HUES48 (cell line): ENCODE data around the gene NCKAP5.

Experiments
- H3K27ac ChIP-seq: one replicate; pipeline ENCODE4 v1.7.0; 2013; ENCODE audit warnings: low read depth, low read length, inconsistent platforms
- H3K27me3 ChIP-seq: 2 replicates; pipeline ENCODE4 v1.6.1; 2013; ENCODE audit warnings: mild to moderate bottlenecking, low read length; ENCODE audit not compliant: control insufficient read depth, insufficient read depth
- H3K36me3 ChIP-seq: 2 replicates; pipeline ENCODE4 v1.6.1; 2013; ENCODE audit warnings: low read length; ENCODE audit not compliant: control insufficient read depth, insufficient read depth
- H3K4me1 ChIP-seq: 2 replicates; pipeline ENCODE4 v1.6.1; 2013; ENCODE audit warnings: mild to moderate bottlenecking, low read length; ENCODE audit not compliant: control insufficient read depth, insufficient read depth
- H3K4me3 ChIP-seq: 2 replicates; pipeline ENCODE4 v1.5.1; 2013; ENCODE audit warnings: mild to moderate bottlenecking, low read depth, low read length
- H3K9ac ChIP-seq: 2 replicates; pipeline ENCODE4 v1.6.1; 2013; ENCODE audit warnings: mild to moderate bottlenecking, low read depth, low read length, moderate library complexity
- H3K9me3 ChIP-seq: 2 replicates; pipeline ENCODE4 v1.6.1; 2013; ENCODE audit warnings: low read length; ENCODE audit not compliant: control insufficient read depth, insufficient read depth

The NCKAP5 gene

DNA sequence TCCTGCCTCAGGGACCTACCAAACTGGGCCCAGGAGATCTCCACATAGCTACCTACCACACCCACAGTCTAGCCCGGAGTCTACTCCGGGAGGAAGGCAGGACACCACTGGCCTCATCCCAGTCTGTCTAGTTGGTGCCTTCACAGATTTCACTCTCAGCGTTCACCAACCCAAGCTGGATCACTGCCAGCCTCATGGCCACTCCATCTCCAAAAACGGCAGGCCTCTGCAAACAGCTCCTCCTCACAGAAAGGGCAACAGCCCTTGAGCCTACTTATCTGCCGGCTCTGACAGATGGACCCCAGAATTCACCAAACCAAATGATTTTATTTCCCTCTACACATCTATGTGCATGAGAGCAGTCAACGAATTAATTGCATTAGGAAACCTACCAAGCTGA lies 61.3 kb downstream of the NCKAP5 start:
- H3K9ac ChIP-seq = no peak overlapping the region
- H3K4me1 ChIP-seq = no peaks in the 10 kb centered on the region
- no peaks in the 10 kb centered on the region for H3K36me3 ChIP-seq
- H3K27ac ChIP-seq = no peak overlapping the region
- no peak overlapping the region for H3K4me3 ChIP-seq
- no peaks in the 10 kb centered on the region for H3K27me3 ChIP-seq
- no peaks in the 10 kb centered on the region for H3K9me3 ChIP-seq

DNA sequence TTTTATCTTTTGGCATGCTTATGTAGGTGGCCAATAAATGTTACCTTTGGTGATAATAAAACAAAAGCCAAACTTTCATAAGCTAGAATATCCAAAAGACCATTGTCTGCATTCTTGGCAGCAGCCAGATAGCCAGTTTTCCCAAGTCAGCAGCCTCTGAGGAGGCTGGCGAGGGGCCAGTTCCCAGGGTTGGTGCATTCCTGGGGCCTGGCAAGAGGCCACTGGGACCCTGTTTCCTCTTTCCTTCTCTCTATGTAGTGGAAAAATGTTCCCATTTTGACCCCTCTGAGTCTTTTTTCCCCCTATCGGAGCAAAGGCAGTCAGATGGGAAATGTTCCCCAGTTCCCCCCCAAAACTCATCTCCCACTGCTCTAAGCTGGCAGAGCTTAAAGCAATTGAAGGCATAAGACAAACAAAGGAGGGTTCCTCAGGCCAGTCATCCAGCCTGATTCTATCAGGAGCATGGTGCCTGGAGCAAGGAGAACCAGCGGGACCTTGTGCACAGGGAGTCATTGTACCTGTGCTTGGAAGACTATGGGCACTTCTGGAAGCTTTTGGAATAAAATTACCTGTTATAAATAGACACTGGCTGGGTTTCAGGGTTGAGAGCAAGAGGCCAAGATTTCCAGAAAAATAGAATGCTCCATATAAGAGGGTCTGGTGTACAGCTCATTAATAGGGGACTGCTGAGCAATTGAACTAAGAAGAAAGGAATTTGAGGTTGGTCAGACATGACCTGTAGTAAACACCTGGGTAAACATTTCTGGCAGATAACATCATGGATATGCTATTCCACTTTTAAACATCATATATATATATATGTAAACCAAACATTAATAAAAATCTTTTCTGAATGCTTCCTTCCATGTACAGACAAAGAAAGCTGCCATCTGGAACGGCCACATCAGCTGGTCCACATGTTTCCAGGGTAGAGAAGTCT lies 63.4 kb downstream of the NCKAP5 start:
- no peak overlapping the region for H3K9ac ChIP-seq
- no peaks in the 10 kb centered on the region for H3K4me1 ChIP-seq
- H3K27me3 ChIP-seq = no peaks in the 10 kb centered on the region
- H3K36me3 ChIP-seq = no peaks in the 10 kb centered on the region
- no peak overlapping the region for H3K4me3 ChIP-seq
- no peaks in the 10 kb centered on the region for H3K9me3 ChIP-seq
- no peak overlapping the region for H3K27ac ChIP-seq

DNA sequence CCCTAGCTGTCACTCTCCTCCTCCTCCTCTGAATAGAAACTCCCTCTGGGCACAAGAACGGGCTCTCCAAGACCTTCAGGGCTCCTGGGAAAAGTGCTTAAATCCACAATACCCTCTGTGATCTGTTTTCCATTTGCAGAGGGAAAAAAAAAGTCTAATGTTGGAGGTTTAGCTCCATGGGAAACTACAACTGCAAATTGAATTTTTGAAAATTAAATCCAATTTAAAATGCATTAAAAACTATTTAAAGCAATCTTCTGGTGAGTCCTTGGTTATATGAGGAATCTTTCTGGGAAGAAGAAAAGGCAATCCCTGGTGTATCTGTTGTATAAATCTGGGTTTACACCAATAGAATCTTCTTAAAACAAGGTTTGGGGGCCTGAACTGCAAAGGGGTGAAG lies 64.3 kb downstream of the NCKAP5 start:
- Histone ChIP-seq H3K27me3 (no peaks in the 10 kb centered on the region), H3K27ac (no peak overlapping the region), H3K36me3 (no peaks in the 10 kb centered on the region), H3K4me3 (no peak overlapping the region), H3K9me3 (no peaks in the 10 kb centered on the region), H3K4me1 (no peaks in the 10 kb centered on the region), H3K9ac (no peak overlapping the region)

DNA sequence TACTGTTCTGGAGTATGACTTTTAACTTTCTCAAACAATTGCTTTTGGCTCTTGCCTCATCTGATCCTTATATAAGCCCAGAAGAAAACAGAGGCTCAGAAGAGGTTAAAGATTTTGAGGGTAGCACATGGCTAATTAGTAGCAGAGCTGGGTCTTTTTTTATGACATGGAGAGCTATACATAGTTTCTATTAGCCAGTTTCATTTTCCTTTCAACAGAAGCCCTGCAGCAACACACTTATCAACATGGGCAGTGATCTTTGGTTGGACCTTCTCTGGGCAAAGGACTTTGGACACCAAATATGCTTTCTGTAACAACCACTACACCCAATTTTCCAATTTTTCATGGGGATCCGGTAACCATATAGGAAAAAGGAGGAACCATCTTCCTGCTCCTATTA lies 64.9 kb downstream of the NCKAP5 start:
- H3K27ac ChIP-seq = no peak overlapping the region
- no peaks in the 10 kb centered on the region for H3K27me3 ChIP-seq
- H3K4me1 ChIP-seq = no peaks in the 10 kb centered on the region
- H3K9me3 ChIP-seq = no peaks in the 10 kb centered on the region
- H3K36me3 ChIP-seq = no peaks in the 10 kb centered on the region
- H3K4me3 ChIP-seq = no peak overlapping the region
- no peak overlapping the region for H3K9ac ChIP-seq

DNA sequence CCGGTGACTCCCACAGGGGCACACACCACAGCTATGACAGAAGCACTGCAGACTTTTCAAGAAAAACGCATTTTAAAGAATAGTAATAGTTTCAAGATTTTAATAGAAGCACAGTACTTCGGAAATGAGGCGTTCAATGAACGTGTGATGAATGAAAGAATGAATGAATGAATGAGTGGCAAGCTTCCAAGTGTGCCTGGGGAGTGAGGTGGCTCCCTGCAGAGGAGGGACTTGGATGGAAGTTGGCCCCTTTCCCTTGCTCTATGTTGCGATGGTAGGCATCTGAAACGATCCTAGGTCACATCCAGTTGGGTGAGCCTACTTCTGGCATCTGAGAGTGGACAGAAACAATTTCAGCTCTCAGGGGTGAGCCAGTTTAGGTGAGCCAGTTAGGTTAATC lies 65.6 kb downstream of the NCKAP5 start:
- H3K9ac ChIP-seq = no peak overlapping the region
- H3K9me3 ChIP-seq = no peaks in the 10 kb centered on the region
- no peaks in the 10 kb centered on the region for H3K36me3 ChIP-seq
- H3K27ac ChIP-seq = no peak overlapping the region
- no peak overlapping the region for H3K4me3 ChIP-seq
- H3K27me3 ChIP-seq = no peaks in the 10 kb centered on the region
- peaks cover 4% of the 10 kb centered on the region; the same call in 1 of the 2 replicates for H3K4me1 ChIP-seq

DNA sequence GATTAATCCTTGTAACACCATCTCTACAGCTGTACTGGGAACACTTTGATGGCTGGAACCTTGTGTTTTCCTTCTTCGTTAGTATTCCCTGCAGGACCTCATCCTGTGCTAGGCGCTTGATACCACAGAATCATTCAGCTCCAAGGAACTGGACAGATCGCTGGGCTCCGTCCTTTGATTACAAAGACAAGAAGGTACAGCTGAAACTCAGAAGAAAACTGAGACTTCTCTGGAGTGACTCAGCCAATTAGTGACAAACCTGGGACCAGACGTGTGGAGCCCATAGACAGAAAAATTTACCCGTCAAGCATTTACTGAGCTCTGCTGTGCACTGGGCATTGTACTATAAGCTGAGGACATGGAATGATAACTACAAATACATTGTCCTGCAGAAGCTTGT lies 67.3 kb downstream of the NCKAP5 start:
- Histone ChIP-seq H3K27me3 (no peaks in the 10 kb centered on the region), H3K9ac (no peak overlapping the region), H3K36me3 (no peaks in the 10 kb centered on the region), H3K27ac (no peak overlapping the region), H3K9me3 (no peaks in the 10 kb centered on the region), H3K4me3 (no peak overlapping the region), H3K4me1 (peaks cover 14% of the 10 kb centered on the region; the same call in 1 of the 2 replicates)

DNA sequence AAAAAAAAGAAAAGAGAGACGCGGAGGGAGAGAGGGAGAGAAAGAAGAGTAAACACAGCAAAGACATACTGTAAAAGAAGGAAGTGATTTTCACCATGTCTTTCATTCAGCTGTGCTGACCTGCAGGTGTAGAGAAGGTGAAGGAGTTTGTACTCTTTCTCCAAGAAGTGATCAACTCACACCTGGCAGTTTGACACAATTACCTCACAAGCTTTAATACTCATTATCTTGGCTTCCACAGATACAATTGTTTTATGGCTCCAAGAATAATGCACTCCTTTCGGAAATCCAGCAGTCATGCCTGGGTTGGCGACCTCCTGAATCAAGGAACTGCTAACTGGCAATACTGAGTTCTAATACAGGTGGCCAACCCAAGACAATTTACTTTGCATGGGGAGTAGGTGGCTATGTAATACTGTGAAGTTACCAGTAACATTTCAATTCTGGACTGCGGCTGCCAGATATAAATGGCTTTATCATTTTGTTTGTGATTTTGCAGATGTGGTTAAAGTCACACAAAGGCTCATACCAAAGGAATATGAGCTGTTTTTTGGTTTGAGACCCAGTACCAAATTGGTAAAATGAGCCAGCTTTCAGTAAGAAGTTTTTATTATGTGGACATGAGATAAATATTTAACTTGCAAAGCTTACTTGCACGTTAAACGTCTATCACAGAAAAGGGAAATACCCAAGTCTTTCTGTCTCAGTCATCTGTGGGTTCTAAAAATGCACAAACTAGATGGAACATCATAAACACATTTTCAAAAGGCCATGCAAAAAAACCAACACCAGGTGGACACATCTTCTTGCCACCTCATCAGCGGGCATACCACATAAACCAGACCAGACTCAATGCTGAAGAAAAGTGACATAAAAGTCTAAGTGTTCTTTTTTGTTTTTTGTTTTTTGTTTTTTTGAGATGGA lies 69.3 kb downstream of the NCKAP5 start:
- Histone ChIP-seq H3K27ac (no peak overlapping the region), H3K4me3 (no peak overlapping the region), H3K27me3 (no peaks in the 10 kb centered on the region), H3K36me3 (no peaks in the 10 kb centered on the region), H3K9me3 (no peaks in the 10 kb centered on the region), H3K9ac (no peak overlapping the region), H3K4me1 (peaks cover 14% of the 10 kb centered on the region; the same call in 1 of the 2 replicates)

DNA sequence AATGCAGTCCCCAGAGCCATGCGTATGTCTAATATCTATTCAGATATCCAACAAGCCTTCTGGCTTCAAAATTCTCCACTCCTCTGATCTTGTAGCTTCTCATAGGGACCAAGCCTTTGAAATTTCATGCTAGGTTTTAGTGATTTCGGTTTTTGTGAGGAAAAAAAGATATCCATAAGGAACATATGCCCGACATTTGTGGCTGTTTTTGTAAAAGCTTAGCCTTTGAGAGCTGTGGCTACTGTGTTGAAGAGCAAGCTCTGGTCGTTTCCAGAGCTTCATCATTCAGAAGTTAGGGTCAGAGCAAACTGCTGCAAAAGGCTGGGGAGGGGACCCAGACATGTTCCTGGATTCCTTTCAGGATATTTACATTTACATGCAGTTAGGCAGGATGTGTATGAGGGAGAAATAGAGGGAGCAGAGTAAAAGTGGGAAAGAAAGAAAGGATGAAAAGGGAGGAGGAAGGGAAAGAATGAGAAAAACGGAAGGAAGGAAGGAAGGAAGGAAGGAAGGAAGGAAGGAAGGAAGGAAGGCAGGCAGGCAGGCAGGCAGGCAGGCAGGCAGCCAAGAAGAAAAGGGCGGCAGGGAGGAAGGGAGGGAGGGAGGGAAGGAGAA lies 70.2 kb downstream of the NCKAP5 start:
- no peak overlapping the region for H3K9ac ChIP-seq
- H3K4me3 ChIP-seq = no peak overlapping the region
- no peaks in the 10 kb centered on the region for H3K27me3 ChIP-seq
- no peaks in the 10 kb centered on the region for H3K9me3 ChIP-seq
- peak overlapping the region; percentile 31 for H3K27ac ChIP-seq
- H3K36me3 ChIP-seq = no peaks in the 10 kb centered on the region
- H3K4me1 ChIP-seq = peaks cover 14% of the 10 kb centered on the region; the same call in 1 of the 2 replicates

DNA sequence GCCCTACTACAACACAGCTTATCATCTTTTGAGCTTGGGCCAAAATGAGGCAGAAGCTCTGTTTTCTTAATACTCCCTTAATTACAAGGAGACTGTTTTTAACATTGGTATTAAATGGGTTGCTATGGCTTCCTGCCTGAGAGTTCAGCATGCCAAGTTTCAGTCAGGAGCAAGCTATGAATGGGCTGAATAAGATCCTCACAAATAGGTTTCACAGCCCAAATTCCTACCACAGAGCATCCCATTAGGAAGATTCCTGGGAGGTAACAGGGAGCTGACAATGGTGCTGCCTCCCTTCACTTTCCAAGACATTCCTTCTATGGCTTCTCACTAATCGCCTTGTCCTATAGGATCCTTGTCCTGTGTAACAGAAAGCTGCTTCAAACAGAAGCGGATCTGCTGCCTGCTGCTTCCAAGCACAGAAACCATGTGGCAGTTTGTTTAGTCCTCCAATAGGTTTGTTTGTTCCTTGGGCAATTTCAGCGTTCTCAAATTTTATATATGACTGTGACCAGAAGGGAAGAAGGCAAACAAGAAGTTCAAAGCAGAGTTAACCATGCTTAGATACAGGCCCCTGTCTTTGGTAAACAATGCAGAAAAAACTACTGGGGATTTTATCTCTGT lies 70.9 kb downstream of the NCKAP5 start:
- Histone ChIP-seq H3K9ac (no peak overlapping the region), H3K9me3 (no peaks in the 10 kb centered on the region), H3K36me3 (no peaks in the 10 kb centered on the region), H3K4me3 (no peak overlapping the region), H3K27ac (peak overlapping the region; percentile 31), H3K4me1 (peaks cover 14% of the 10 kb centered on the region; the same call in 1 of the 2 replicates), H3K27me3 (no peaks in the 10 kb centered on the region)

DNA sequence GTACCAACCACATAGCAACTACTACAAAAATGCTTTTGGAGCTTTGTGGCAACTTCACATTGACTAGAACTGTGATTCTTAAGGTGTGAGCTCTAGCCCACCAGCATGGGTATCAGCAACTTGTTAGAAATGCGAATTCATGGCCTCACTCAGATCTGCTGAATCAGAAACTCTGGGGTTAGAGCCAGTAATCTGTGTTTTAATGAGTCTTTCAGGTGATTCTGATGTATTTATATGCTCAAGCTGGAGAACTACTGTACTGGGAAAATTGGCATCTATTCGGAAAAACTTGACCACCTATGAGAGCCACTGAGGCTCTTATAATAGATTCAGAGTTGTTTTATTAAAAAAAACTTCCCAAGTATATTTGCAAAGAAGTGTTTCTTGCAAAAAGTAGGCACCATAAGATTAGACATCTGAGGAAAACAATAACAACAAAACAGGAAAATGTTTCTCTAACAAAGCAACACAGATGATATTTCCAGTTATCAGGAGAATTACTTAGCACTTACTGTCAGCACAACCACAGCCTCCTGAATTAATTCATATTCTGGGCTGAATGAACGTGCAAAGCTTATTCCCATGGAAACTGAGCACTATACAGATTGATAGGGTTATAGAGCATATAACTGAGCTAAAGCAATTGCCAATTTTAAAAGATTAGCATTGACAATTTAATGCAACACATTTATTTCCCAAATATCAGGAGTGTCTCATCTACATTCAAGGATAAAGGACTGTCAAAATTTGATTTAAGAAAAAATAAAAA lies 71.6 kb downstream of the NCKAP5 start:
- Histone ChIP-seq H3K4me3 (no peak overlapping the region), H3K9ac (no peak overlapping the region), H3K27me3 (no peaks in the 10 kb centered on the region), H3K36me3 (no peaks in the 10 kb centered on the region), H3K27ac (no peak overlapping the region), H3K9me3 (no peaks in the 10 kb centered on the region), H3K4me1 (peaks cover 14% of the 10 kb centered on the region; the same call in 1 of the 2 replicates)
